Body of pancreas (tissue), 4 donors: ENCODE measurements around the gene WT1.

Source experiments
- CTCF ChIP-seq, 7 experiments: fragments of 450-650 bp in 4 of 7; fragments of 200-600 bp in 3 of 7; sonication (generic) in 3 of 7; IDR thresholded peaks; one replicate each; pipeline ENCODE4 v1.5.1; 2016 to 2019; ENCODE audit warnings: antibody characterized with exemption in 7 of 7
- POLR2A ChIP-seq, 3 donors: fragments of 450-650 bp; IDR thresholded peaks; one replicate each; pipeline ENCODE4 v1.6.1; 2016; ENCODE audit warnings: antibody characterized with exemption in 3 of 3, mild to moderate bottlenecking in 2 of 3

- TF ChIP-seq CTCF (IDR thresholded peaks at IDR 0.05) (no peak), POLR2A (IDR thresholded peaks at IDR 0.05) (no peak)
Measured at GRCh38 chr11:32435942-32436750, 807 bp upstream of the WT1 start.
